Activated CD4-positive, alpha-beta T cell treated with anti-CD3 and anti-CD28 coated beads, Interleukin-2, amount 10 ng/mL, durations not matched to agents 7 days and 5 days (primary cell): ENCODE data around the gene SCYGR1. TPM values are rescaled to one million over a fixed set of nuclear protein-coding genes. Genes with fewer than 3 reads are reported as not detected.
"Not testable (repeated sequence)": the region's sequence is repeated elsewhere in the genome, so short reads cannot be mapped to it uniquely, and the experiment has no call there.

Experiments used
- CTCF ChIA-PET: fragments of 350-600 bp; sonication (Branson Sonifier 250); formaldehyde crosslinking; loops from one replicate; lab custom pipeline; 2021; ENCODE audit warnings: antibody characterized with exemption; lab: Charles Lee
- POLR2A ChIA-PET: fragments of 350-600 bp; sonication (Branson Sonifier 250); formaldehyde crosslinking; loops from one replicate; lab custom pipeline; 2021; ENCODE audit warnings: antibody characterized with exemption; lab: Charles Lee
- DNase-seq: peaks from one replicate; pipeline ENCODE4 v3.0.0-alpha.2; 2020
- H3K27ac Mint-ChIP-seq: one replicate; pipeline ENCODE4 v1.8.0; 2021; ENCODE audit warnings: mild to moderate bottlenecking, moderate library complexity, mixed read lengths
- H3K27me3 Mint-ChIP-seq: one replicate; pipeline ENCODE4 v1.8.0; 2021; ENCODE audit warnings: mixed read lengths
- H3K36me3 Mint-ChIP-seq: one replicate; pipeline ENCODE4 v1.8.0; 2021; ENCODE audit warnings: low read depth, mixed read lengths
- H3K4me1 Mint-ChIP-seq: one replicate; pipeline ENCODE4 v1.8.0; 2021; ENCODE audit warnings: mixed read lengths
- H3K4me3 Mint-ChIP-seq: one replicate; pipeline ENCODE4 v1.8.0; 2021; ENCODE audit warnings: mild to moderate bottlenecking, moderate library complexity, mixed read lengths
- H3K9me3 Mint-ChIP-seq: one replicate; pipeline ENCODE4 v1.8.0; 2021; ENCODE audit warnings: mixed read lengths
- total RNA-seq, 2 experiments: library from RNA; stranded (reverse); gene quantifications; one replicate each; pipeline ENCODE4 v1.2.3, GENCODE V29; 2021

SCYGR1 gene
- total RNA-seq, 2 experiments from 2014 or later, result not detected

DNA sequence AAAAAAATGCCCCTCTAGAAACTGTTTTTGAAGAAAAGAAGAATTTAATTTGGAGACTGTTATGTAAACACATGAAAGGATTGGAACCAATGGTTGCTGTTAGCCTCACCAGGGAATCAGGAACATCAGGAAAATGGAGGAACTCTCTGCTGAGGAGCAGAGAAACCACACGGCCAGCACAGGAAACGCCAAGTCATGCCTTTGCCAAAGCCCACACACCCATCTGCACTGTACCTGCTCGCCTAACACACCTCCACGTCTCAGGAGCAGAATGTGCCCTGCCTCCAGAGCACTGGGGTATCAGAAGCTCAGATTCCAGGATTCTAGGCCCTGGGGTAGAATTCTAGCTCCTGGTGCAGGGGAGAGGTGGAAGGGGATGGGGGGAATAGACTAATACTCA lies 9.8 kb upstream of the SCYGR1 start:
- ChIA-PET CTCF (interaction anchor here (0.6 kb wide), 1 partner anchor 1066 kb away, joined by 3 read pairs; no protein-coding TSS in a partner anchor), POLR2A (no interaction called here)
- H3K36me3 Mint-ChIP-seq, result no peaks in the 10 kb centered on the region
- H3K4me3 Mint-ChIP-seq, result no peak overlapping the region
- H3K4me1 Mint-ChIP-seq, result peaks cover 8% of the 10 kb centered on the region
- DNase-seq, result no peak
- no peaks in the 10 kb centered on the region for H3K27me3 Mint-ChIP-seq
- no peaks in the 10 kb centered on the region for H3K9me3 Mint-ChIP-seq
- no peak overlapping the region for H3K27ac Mint-ChIP-seq

DNA sequence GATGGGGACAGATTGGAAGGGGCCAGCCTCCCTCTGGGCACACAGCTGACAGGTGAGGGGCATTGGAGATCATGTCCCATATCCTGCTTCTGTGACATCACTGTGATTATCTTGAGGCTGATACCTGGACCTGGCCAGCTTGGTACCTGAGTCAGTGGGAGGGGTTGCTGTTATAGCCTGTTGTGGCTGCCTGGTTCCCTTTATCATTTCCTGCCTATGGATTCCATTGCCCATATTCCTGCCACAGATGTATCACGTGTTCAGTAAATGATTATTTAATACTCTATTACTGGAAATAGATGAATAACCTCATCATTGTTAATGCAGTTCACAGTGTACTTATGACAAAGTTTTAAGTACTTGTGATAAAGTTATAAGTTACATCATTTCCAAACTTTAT lies 7.8 kb upstream of the SCYGR1 start:
- no peaks in the 10 kb centered on the region for H3K27me3 Mint-ChIP-seq

DNA sequence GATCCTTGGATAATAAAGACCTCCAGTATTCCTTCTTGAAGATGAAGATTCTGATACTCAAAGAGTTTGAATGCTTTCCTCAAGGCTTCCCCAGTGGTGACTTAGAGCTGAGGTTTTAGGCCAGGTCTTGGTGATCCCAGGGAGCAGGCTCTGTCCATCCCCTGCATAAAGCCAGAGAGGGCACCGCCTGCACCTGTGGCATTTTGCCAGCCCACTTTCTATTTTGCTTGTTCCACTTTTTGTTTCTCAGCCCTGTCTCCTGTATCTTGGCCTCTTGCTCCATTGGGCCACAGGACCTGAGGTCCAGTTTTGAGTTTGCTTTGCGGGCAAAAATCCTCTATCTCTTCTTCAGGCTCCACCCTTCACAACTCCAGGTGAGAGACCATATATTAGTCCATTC lies 6.7 kb upstream of the SCYGR1 start:
- ChIA-PET POLR2A (no interaction called here), CTCF (no interaction called here)
- Mint-ChIP-seq H3K27me3 (no peaks in the 10 kb centered on the region), H3K9me3 (no peaks in the 10 kb centered on the region), H3K27ac (no peak overlapping the region), H3K4me1 (peaks cover 8% of the 10 kb centered on the region), H3K36me3 (no peaks in the 10 kb centered on the region), H3K4me3 (no peak overlapping the region)
- no peak for DNase-seq

More for the DNA sequence above, 7.8 kb upstream of the SCYGR1 start:
- no peak for DNase-seq
- H3K4me3 Mint-ChIP-seq, result no peak overlapping the region
- ChIA-PET CTCF (no interaction called here), POLR2A (no interaction called here)
- no peaks in the 10 kb centered on the region for H3K9me3 Mint-ChIP-seq
- H3K27ac Mint-ChIP-seq, result no peak overlapping the region
- H3K36me3 Mint-ChIP-seq, result no peaks in the 10 kb centered on the region
- H3K4me1 Mint-ChIP-seq, result peaks cover 8% of the 10 kb centered on the region

DNA sequence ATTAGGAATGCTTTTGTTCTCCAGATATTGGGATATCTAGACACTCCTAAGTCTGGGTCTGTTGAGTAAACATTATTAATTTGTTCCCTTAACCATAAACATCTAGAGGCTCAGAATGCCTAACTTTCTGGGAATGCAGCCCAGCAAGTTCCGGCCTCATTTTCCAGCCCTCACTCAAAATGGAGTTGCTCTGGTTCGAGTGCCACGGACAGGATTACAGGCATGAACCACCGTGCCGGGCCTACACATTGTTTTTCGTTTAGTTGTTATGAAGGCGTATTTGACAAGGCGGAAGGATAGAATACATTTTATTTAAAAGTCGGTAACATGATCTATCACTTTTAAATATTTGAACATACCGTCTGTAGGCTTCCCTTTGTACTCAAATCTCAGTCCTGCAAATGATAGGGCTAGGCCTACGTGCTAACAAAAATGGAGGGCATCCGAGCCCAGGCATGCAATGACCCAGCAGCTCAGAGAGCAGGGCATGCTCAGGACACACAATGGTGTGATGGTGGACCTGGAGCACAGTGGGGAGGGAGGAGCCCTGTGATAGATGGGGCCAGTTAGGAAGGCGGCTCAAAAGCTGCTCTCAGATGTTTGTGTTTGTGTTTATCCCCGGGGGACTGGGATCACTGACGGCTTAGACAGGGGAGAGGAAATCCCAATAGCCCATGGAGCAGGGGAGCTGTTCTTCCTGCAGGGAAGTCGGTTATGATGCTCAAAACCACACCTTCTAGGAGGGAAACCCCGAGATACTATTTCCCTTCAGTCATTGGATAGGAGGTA lies 2.9 kb upstream of the SCYGR1 start:
- CTCF ChIA-PET, result no interaction called here
- POLR2A ChIA-PET, result no interaction called here
- DNase-seq, result no peak
- no peaks in the 10 kb centered on the region for H3K9me3 Mint-ChIP-seq
- no peak overlapping the region for H3K27ac Mint-ChIP-seq
- no peaks in the 10 kb centered on the region for H3K4me1 Mint-ChIP-seq
- no peaks in the 10 kb centered on the region for H3K27me3 Mint-ChIP-seq
- no peaks in the 10 kb centered on the region for H3K36me3 Mint-ChIP-seq
- H3K4me3 Mint-ChIP-seq, result no peak overlapping the region

- H3K9me3 Mint-ChIP-seq, result no peaks in the 10 kb centered on the region
- peaks cover 2% of the 10 kb centered on the region for H3K27me3 Mint-ChIP-seq
- no peak overlapping the region for H3K4me3 Mint-ChIP-seq
- ChIA-PET CTCF (no interaction called here), POLR2A (no interaction called here)
- no peak overlapping the region for H3K27ac Mint-ChIP-seq
- no peaks in the 10 kb centered on the region for H3K4me1 Mint-ChIP-seq
- no peak for DNase-seq
- no peaks in the 10 kb centered on the region for H3K36me3 Mint-ChIP-seq
Measured at GRCh38 chr2:227389661-227390060, 1.9 kb upstream of the SCYGR1 start.

DNA sequence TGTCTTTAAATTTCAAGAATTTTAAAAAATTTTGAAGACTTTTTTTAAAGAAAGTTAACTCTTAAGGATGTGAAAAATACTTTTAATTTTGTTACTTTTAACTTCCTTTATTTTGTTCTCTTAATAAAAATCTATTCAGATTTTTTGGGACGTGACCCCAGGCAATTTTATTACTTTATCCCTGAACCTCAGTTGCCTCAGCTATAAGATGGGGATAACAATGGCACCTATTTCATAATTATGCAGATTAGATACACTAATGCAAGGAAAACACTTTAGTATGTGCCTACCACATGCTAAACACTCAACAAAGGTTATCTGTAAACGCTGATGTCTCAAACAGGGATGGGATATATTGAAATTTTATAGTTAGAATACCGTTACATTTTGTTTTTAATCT lies 1.5 kb upstream of the SCYGR1 start:
- no peak overlapping the region for H3K4me3 Mint-ChIP-seq

DNA sequence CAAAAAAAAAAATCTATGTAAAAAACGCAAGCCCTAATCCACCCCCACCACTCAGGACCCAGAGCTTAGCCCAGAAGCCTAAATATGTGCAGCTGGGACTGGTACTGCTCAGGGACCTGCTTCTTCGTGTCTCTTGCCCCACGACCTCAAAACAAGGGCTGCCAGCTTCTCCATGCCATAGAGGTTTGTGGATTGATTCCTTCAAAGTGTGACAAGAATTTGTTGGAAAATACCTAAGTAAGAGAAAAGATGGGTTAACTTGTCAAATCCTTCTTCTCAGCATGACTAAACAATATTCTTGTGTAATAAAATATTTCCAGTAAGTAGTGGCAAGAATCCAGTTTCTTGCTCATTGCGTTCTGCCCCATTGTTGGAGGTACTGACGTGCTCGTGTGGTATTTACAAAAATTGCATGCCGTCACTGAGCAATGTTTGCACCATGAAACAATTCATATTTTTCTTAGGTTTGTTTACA lies 825 bp upstream of the SCYGR1 start:
- Mint-ChIP-seq H3K4me1 (no peaks in the 10 kb centered on the region), H3K4me3 (no peak overlapping the region), H3K9me3 (no peaks in the 10 kb centered on the region), H3K36me3 (no peaks in the 10 kb centered on the region), H3K27me3 (peaks cover 2% of the 10 kb centered on the region), H3K27ac (no peak overlapping the region)
- CTCF ChIA-PET, result no interaction called here
- POLR2A ChIA-PET, result no interaction called here
- no peak for DNase-seq

More for the DNA sequence above, 1.5 kb upstream of the SCYGR1 start:
- H3K27me3 Mint-ChIP-seq, result peaks cover 2% of the 10 kb centered on the region
- H3K9me3 Mint-ChIP-seq, result no peaks in the 10 kb centered on the region
- no peaks in the 10 kb centered on the region for H3K36me3 Mint-ChIP-seq
- POLR2A ChIA-PET, result no interaction called here
- no peak for DNase-seq
- CTCF ChIA-PET, result no interaction called here
- no peak overlapping the region for H3K27ac Mint-ChIP-seq
- H3K4me1 Mint-ChIP-seq, result no peaks in the 10 kb centered on the region

GRCh38 chr2:227386630-227387029 lies 1.1 kb downstream of the SCYGR1 start:
- Mint-ChIP-seq H3K27me3 (peaks cover 2% of the 10 kb centered on the region), H3K36me3 (no peaks in the 10 kb centered on the region), H3K27ac (no peak overlapping the region), H3K4me1 (no peaks in the 10 kb centered on the region), H3K4me3 (no peak overlapping the region), H3K9me3 (no peaks in the 10 kb centered on the region)
- ChIA-PET CTCF (no interaction called here), POLR2A (no interaction called here)
- no peak for DNase-seq

GRCh38 chr2:227383686-227384085 lies 4.1 kb downstream of the SCYGR1 start:
- ChIA-PET POLR2A (no interaction called here), CTCF (interaction anchor here (1.6 kb wide), 1 partner anchor 9 kb away, joined by 6 read pairs; no protein-coding TSS in a partner anchor)
- no peaks in the 10 kb centered on the region for H3K4me1 Mint-ChIP-seq
- no peak for DNase-seq
- no peaks in the 10 kb centered on the region for H3K9me3 Mint-ChIP-seq
- H3K36me3 Mint-ChIP-seq, result no peaks in the 10 kb centered on the region
- peaks cover 2% of the 10 kb centered on the region for H3K27me3 Mint-ChIP-seq
- H3K4me3 Mint-ChIP-seq, result no peak overlapping the region
- H3K27ac Mint-ChIP-seq, result no peak overlapping the region

- CTCF ChIA-PET, result interaction anchor here (1.6 kb wide), 1 partner anchor 8 kb away, joined by 6 read pairs; no protein-coding TSS in a partner anchor
Measured at GRCh38 chr2:227382241-227382835, 5.4 kb downstream of the SCYGR1 start.

GRCh38 chr2:227379095-227379494 lies 8.7 kb downstream of the SCYGR1 start, which contains the start of gene TM4SF20:
Gene TM4SF20, minus strand, starts transcription at chr2:227379306. Its CDS starts 38 bp downstream, at chr2:227379268.
- Mint-ChIP-seq H3K27ac (no peak within 1 kb of the TSS), H3K4me1 (peaks cover 4% of the 10 kb centered on the region), H3K9me3 (no peaks in the 10 kb centered on the region), H3K36me3 (no peaks in the 10 kb centered on the region), H3K4me3 (no peak within 1 kb of the TSS), H3K27me3 (peaks cover 2% of the 10 kb centered on the region)
- ChIA-PET POLR2A (no interaction called here), CTCF (no interaction called here)
- DNase-seq, result no peak

More at GRCh38 chr2:227382241-227382835, 5.4 kb downstream of the SCYGR1 start:
- H3K4me3 Mint-ChIP-seq, H3K27ac Mint-ChIP-seq, H3K9me3 Mint-ChIP-seq, H3K27me3 Mint-ChIP-seq, DNase-seq, POLR2A ChIA-PET, H3K36me3 Mint-ChIP-seq, H3K4me1 Mint-ChIP-seq: not testable (repeated sequence)

DNA sequence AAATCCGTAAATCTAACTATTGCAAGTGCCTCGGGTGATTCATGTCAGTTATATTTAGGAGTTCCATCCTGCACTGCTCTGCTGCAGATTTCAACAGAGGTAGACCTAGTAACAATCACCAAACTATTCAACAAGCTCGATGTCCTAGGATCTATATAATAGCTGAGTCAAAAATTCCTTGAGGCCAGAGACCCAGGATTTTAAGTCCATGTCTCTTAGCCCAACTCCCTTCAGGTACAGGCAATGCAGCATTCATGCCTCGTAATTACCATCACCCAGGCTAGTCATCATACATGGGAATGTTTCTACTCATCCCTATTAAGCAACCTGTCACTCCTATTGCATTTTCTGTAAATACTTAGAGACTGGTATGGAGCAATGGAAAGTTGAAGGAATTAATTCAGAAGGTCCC lies 9.4 kb downstream of the SCYGR1 start:
- peaks cover 2% of the 10 kb centered on the region for H3K27me3 Mint-ChIP-seq
- CTCF ChIA-PET, result interaction anchor here (0.8 kb wide), 1 partner anchor 280 kb away, joined by 3 read pairs; no protein-coding TSS in a partner anchor
- POLR2A ChIA-PET, result no interaction called here
- peaks cover 4% of the 10 kb centered on the region for H3K4me1 Mint-ChIP-seq
- H3K9me3 Mint-ChIP-seq, result no peaks in the 10 kb centered on the region
- DNase-seq, result no peak
- H3K27ac Mint-ChIP-seq, result no peak overlapping the region
- H3K36me3 Mint-ChIP-seq, result no peaks in the 10 kb centered on the region
- no peak overlapping the region for H3K4me3 Mint-ChIP-seq
